GM18873 (cell line): Measurements from ENCODE around the gene YIPF4.
A peak's percentile ranks its signal among the peaks of the same experiment; 100 is the strongest.
"Not testable (repeated sequence)": the region's sequence is repeated elsewhere in the genome, so short reads cannot be mapped to it uniquely, and the experiment has no call there.

Source experiments
- ATAC-seq: cut with Tn5 transposase; IDR thresholded peaks from one replicate; pipeline ENCODE4 v1.9.1; 2021; ENCODE audit warnings: mild to moderate bottlenecking, moderate library complexity, moderate number of reproducible peaks; ENCODE audit not compliant: unreplicated experiment, low FRiP score

Gene YIPF4

DNA sequence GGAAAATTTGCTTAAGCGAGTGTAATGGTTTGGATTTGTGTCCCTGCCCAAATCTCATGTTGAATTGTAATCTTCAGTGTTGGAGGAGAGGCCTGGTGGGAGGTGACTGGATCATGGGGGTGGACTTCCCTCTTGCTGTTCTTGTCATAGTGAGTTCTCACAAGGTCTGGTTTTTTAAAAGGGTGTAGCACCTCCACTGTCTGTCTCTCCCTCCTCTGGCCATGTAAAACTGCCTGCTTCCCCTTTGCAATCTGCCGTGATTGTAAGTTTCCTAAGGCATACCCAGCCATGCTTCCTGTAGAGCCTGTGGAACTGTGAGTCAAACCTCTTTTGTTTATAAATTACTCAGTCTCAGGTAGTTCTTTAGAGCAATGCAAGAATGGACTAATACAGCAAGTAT is 6.6 kb downstream of the YIPF4 start:
- ATAC-seq = no peak

GRCh38 chr2:32289165-32289999 is 11.7 kb downstream of the YIPF4 start:
- no peak for ATAC-seq

DNA sequence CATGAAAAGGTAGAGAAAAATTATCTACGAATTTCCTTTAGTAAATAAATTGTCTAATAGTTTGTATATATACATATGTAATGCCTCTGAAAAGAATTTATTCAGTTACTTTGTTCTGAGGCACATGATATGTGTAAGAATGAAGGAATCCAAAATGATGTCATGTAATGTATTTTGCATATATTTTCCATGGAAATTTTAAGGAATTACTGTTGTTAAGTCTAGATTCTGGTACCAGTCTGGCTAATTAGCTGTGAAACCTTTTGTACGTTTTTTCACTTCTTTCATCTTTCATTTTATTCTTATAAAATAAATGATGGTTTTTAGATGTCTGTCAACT is 12.3 kb downstream of the YIPF4 start:
- ATAC-seq = no peak

DNA sequence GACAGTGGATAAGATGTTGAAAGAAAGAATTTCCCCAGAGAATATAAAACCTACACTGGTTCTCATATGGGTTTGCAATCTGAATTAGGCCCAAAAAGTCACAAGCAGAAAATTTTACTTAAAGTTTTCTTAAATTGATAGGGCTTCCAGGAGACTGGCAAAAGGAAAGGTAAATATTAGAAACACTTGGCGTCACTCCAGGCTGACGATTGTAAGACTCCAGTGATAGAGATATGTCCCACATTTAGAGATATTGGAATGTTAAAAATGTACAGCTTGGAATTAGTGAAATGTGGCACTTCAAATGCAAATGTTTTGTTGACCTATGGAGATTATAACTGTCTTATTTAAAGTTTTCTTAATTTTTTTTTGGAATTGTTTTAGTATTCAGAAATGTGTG is 14.0 kb downstream of the YIPF4 start:
- ATAC-seq = no peak

DNA sequence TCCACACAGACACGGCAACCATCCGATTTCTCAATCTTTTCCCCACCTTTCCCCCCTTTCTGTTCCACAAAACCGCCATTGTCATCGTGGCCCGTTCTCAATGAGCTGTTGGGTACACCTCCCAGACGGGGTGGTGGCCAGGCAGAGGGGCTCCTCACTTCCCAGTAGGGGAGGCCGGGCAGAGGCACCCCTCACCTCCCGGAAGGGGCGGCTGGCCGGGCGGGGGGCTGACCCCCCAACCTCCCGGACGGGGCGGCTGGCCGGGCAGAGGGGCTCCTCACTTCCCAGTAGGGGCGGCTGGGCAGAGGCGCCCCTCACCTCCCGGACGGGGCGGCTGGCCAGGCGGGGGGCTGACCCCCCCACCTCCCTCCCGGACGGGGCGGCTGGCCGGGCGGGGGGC is 15.8 kb downstream of the YIPF4 start:
- not testable (repeated sequence) for ATAC-seq

DNA sequence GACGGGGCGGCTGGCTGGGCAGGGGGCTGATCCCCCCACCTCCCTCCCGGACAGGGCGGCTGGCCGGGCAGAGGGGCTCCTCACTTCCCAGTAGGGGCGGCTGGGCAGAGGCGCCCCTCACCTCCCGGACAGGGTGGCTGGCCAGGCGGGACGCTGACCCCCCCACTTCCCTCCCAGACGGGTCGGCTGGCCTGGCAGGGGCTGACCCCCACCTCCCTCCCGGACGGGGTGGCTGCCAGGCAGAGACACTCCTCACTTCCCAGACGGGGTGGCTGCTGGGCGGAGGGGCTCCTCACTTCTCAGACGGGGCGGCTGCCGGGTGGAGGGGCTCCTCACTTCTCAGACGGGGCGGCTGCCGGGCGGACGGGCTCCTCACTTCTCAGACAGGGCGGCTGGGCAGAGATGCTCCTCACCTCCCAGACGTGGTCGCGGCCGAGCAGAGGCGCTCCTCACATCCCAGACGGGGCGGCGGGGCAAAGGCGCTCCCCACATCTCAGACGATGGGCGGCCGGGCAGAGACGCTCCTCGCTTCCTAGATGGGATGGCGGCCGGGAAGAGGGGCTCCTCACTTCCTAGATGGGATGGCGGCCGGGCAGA is 16.4 kb downstream of the YIPF4 start:
- not testable (repeated sequence) for ATAC-seq

- no peak for ATAC-seq
Observed at GRCh38 chr2:32310577-32310976, 32.9 kb downstream of the YIPF4 start.

- no peak for ATAC-seq
Observed at GRCh38 chr2:32314886-32315285, 37.2 kb downstream of the YIPF4 start.

- ATAC-seq = not testable (repeated sequence)
Observed at GRCh38 chr2:32328679-32329078, 51.0 kb downstream of the YIPF4 start.

DNA sequence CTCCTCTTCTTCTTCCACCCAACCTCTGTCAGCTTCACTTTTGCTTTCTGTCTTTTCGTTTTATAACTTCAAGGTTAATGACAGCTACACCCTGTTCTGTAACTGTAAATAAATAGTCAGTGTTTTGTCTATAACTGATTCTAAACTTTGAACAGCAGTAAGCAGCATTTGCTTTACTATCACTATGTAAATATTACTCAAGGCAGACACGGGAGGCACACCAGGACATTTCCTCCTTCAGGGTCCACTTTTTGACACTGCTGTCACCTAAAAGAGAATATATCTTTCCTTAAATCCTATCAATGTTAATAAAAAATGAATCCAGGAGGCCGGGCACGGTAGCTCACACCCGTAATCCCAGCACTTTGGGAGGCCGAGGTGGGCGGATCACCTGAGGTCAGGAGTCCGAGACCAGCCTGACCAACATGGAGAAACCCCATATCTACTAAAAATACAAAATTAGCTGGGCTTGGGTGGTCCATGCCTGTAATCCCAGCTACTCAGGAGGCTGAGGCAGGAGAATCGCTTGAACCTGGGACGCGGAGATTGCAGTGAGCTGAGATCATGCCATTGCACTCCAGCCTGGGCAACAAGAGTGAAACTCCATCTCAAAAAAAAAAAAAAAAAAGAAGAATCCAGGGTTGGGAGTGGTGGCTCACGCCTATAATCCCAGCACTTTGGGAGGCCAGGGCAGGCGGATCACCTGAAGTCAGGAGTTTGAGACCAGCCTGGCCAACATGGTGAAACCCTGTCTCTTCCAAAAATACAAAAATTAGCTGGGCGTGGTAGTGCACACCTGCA is 51.7 kb downstream of the YIPF4 start:
- ATAC-seq = not testable (repeated sequence)

- ATAC-seq = no peak
Observed at GRCh38 chr2:32330136-32330535, 52.4 kb downstream of the YIPF4 start.

DNA sequence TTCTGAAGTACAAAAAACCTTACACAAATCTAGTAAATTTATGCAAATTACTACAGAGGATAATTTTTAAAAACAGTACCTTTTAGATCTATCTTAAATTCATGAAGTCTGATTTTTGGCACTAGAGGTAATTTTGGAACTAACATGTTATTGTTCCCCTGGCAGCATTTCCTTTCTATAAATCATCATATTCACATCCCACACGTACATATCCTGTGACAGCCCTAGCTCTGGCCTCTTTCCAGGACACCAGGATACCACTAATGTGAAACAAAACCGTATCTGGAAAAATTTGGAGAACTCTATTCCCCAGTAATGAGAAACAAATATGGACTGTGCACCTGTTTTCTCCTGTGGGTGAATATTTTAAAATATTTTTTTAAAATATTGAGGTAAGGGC is 65.1 kb downstream of the YIPF4 start:
- no peak for ATAC-seq

DNA sequence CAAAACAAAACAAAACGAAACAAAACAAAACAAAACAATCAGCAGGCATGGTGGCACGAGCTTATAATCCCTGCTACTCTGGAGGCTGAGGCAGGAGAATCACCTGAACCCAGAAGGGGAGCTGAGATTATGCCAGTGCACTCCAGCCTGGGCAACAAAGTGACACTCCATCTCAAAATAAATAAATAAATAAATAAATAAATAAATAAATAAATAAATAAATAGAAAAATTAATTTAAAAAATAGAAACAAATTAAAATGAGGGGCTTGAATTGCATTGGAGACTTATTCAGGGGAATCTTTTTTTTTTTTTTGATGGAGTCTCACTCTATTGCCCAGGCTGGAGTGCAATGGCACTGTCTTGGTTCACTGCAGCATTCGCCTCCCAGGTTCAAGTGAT is 73.1 kb downstream of the YIPF4 start:
- not testable (repeated sequence) for ATAC-seq

DNA sequence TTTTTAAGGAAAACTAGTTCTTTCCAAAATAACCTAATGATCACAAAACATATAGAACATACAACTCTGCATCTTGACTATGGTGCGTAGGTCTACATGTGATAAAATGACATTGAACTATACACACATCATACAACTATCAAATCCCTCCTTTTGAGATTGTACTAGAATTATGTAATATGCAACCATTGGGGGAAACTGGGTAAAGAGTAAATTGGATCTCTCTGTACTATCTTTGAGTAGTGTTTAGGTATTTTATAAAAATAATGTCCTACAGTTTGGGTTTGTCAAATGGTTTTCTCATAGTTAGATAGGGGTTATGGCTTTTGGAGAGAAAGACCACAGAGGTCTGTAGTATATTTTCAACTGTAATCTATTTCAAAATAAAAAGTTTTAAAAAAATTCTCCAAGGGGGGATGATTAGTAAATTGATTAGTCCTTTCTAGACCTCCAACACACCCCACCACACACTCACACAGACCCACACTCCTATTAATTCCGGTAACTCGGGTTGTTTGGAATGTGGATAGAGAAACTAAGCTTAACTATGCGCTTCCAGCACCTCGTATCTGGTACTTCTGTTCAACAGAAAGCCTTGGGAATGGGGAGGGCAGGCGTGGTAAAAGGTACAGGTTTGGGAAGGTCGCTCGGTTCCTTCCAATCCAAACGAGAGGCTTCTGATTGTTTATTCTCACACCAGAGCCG is 78.4 kb downstream of the YIPF4 start:
- ATAC-seq = no peak

DNA sequence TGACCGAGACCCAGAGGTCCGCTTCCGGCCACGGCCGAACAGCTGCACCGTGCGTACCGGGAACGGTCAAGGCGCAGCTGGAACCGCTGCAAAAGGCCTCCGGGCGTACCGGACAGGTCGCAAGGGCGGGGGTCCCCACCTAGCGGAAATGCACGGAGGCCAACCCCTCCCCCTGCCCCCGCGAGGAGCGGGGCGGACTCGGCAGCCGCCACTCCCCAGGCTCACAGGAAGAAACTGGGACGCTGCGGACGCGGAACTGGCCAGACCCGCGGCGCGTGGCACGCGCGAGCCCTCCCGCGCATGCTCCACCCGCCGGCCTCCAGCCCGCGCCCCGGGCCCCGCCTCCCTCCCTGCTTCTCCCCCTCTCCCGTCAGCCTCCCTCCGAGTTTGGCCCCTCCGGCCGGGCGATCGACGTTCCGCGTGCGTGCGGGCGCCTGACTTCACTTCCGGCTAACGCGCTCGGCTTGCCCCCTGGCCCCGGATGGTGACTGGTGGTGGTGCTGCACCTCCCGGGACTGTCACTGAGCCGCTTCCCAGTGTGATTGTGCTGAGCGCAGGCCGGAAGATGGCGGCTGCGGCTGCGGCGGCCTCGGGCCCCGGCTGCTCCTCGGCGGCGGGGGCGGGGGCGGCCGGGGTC is 79.1 kb downstream of the YIPF4 start, which contains the start of gene BIRC6:
Gene BIRC6 (plus strand): TSS at position 343 of the 637 bp plus-strand sequence. CDS start 139 bp downstream, at position 482.
- peak; percentile 70 for ATAC-seq

- no peak for ATAC-seq
Observed at GRCh38 chr2:32357318-32358110, 79.8 kb downstream of the YIPF4 start.

GRCh38 chr2:32358111-32358482 is 80.4 kb downstream of the YIPF4 start:
- no peak for ATAC-seq

GRCh38 chr2:32360416-32360815 is 82.7 kb downstream of the YIPF4 start:
- no peak for ATAC-seq

DNA sequence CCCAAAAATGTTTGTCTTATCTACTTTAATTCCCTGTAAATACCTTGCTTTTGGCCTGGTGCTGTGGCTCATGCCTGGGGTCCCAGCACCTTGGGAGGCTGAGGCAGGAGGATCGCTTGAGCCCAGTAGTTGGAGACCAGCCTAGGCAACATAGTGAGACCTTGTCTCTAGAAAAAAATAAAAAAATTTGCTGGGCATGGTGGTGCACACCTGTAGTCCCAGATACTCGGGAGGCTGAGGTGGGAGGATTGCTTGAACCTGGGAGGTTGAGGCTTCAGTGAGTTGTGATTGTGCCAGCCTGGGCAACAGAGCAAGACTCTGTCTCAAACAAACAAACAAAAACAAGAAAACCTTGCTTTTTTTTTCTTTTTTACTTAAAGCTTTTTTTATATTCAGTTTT is 85.3 kb downstream of the YIPF4 start:
- not testable (repeated sequence) for ATAC-seq
